Renal cortical epithelial cell (primary cell): ENCODE data around the gene TEAD3. TPM values are rescaled to one million over a fixed set of nuclear protein-coding genes. Genes with fewer than 3 reads are reported as not detected.
"Not testable (repeated sequence)": the region's sequence is repeated elsewhere in the genome, so short reads cannot be mapped to it uniquely, and the experiment has no call there.

Source experiments
- DNase-seq: peaks from one replicate; pipeline ENCODE4 v3.0.0-alpha.2; 2011; ENCODE audit warnings: low read depth
- total RNA-seq: library from RNA; depleted of rRNA; stranded (reverse); fragments of >200 nt; gene quantifications from 2 replicates; pipeline ENCODE4 v1.2.3, GENCODE V29; 2014

TEAD3 gene
- 3.6 and 10.2 TPM in 2 replicates for total RNA-seq

GRCh38 chr6:35496841-35497570 lies at the start of gene TEAD3:
Gene TEAD3, minus strand, starts transcription at chr6:35497079.
- no peak for DNase-seq

GRCh38 chr6:35544769-35545361 lies 48.0 kb upstream of the TEAD3 start:
- DNase-seq = no peak

- DNase-seq = no peak
Observed at GRCh38 chr6:35543459-35544193, 46.7 kb upstream of the TEAD3 start.

- no peak for DNase-seq
Observed at GRCh38 chr6:35541836-35542235, 45.0 kb upstream of the TEAD3 start.

- no peak for DNase-seq
Observed at GRCh38 chr6:35539223-35539622, 42.3 kb upstream of the TEAD3 start.

GRCh38 chr6:35535847-35536246 lies 39.0 kb upstream of the TEAD3 start:
- DNase-seq = not testable (repeated sequence)

GRCh38 chr6:35534407-35535170 lies 37.7 kb upstream of the TEAD3 start:
- no peak for DNase-seq

GRCh38 chr6:35533981-35534380 lies 37.1 kb upstream of the TEAD3 start:
- no peak for DNase-seq

- DNase-seq = no peak
Observed at GRCh38 chr6:35532126-35532525, 35.2 kb upstream of the TEAD3 start.

GRCh38 chr6:35524380-35525020 lies 27.6 kb upstream of the TEAD3 start:
- no peak for DNase-seq

GRCh38 chr6:35522660-35523658 lies 26.1 kb upstream of the TEAD3 start:
- DNase-seq = peak; percentile 27

- DNase-seq = no peak
Observed at GRCh38 chr6:35522151-35522550, 25.3 kb upstream of the TEAD3 start.

GRCh38 chr6:35521235-35521634 lies 24.4 kb upstream of the TEAD3 start:
- DNase-seq = no peak

GRCh38 chr6:35519313-35520015 lies 22.6 kb upstream of the TEAD3 start:
- DNase-seq = no peak

GRCh38 chr6:35518566-35519312 lies 21.9 kb upstream of the TEAD3 start:
- no peak for DNase-seq

- not testable (repeated sequence) for DNase-seq
Observed at GRCh38 chr6:35517978-35518377, 21.1 kb upstream of the TEAD3 start.

GRCh38 chr6:35516712-35517111 lies 19.8 kb upstream of the TEAD3 start:
- DNase-seq = no peak

GRCh38 chr6:35515939-35516338 lies 19.1 kb upstream of the TEAD3 start:
- not testable (repeated sequence) for DNase-seq

GRCh38 chr6:35514587-35514986 lies 17.7 kb upstream of the TEAD3 start:
- DNase-seq = no peak
